HEK293T (cell line): Measurements from ENCODE around the gene PDE10A.

Experiments
- ARNT ChIP-seq: fragments of 450-650 bp; IDR thresholded peaks from 2 replicates; pipeline ENCODE4 v1.6.1; 2017; ENCODE audit warnings: mild to moderate bottlenecking
- BHLHE40 ChIP-seq: fragments of 450-650 bp; IDR thresholded peaks from 2 replicates; pipeline ENCODE4 v1.6.1; 2016; ENCODE audit warnings: mild to moderate bottlenecking, moderate library complexity, borderline replicate concordance
- CTBP1 ChIP-seq: fragments of 450-650 bp; IDR thresholded peaks from 2 replicates; pipeline ENCODE4 v1.6.1; 2016; ENCODE audit warnings: borderline replicate concordance
- FOXA1 ChIP-seq: fragments of 450-650 bp; IDR thresholded peaks from 2 replicates; pipeline ENCODE4 v1.6.1; 2016; ENCODE audit warnings: mild to moderate bottlenecking
- FOXK2 ChIP-seq: fragments of 450-650 bp; IDR thresholded peaks from 2 replicates; pipeline ENCODE4 v1.6.1; 2016; ENCODE audit warnings: mild to moderate bottlenecking
- FOXM1 ChIP-seq: fragments of 450-650 bp; IDR thresholded peaks from 2 replicates; pipeline ENCODE4 v1.6.1; 2017; ENCODE audit warnings: mild to moderate bottlenecking, borderline replicate concordance
- HDGF ChIP-seq: fragments of 450-650 bp; IDR thresholded peaks from 2 replicates; pipeline ENCODE4 v1.6.1; 2017; ENCODE audit warnings: antibody characterized with exemption, borderline replicate concordance
- L3MBTL2 ChIP-seq: fragments of 450-650 bp; conservative IDR thresholded peaks from 2 replicates; pipeline ENCODE4 v1.6.1; 2016; ENCODE audit warnings: mild to moderate bottlenecking
- NFRKB ChIP-seq: fragments of 450-650 bp; IDR thresholded peaks from 2 replicates; pipeline ENCODE4 v1.6.1; 2016; ENCODE audit warnings: mild to moderate bottlenecking, moderate library complexity
- SUZ12 ChIP-seq: fragments of 450-650 bp; IDR thresholded peaks from 2 replicates; pipeline ENCODE4 v1.6.1; 2016; ENCODE audit warnings: mild to moderate bottlenecking
- ZNF384 ChIP-seq: fragments of 450-650 bp; IDR thresholded peaks from 2 replicates; pipeline ENCODE4 v1.6.1; 2016
- TF ChIP-seq, protein P1 (sequence below): fragments of 450-650 bp; IDR thresholded peaks from 2 replicates; pipeline ENCODE4 v1.6.1; 2016

DNA sequence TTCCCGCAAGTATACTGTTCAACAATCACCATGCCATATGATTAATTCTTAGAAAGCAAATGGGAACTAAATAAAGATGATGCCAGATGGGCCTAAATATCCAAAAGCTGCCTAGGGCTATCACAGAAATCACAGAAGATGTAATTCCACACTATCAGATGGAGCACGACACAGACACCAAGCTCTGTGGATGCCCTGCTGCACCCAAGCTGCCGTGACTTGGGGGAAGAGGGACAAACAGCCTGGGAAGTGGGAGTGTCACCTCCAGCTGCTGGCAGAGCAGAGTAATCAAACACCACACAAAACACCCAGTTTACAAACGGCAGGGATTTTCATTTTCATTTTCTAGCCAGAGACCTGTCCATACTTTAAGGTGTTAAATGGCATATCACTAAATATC is 35.7 kb downstream of the PDE10A start:
- TF ChIP-seq, protein P1, sequence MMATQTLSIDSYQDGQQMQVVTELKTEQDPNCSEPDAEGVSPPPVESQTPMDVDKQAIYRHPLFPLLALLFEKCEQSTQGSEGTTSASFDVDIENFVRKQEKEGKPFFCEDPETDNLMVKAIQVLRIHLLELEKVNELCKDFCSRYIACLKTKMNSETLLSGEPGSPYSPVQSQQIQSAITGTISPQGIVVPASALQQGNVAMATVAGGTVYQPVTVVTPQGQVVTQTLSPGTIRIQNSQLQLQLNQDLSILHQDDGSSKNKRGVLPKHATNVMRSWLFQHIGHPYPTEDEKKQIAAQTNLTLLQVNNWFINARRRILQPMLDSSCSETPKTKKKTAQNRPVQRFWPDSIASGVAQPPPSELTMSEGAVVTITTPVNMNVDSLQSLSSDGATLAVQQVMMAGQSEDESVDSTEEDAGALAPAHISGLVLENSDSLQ, result no peak
- TF ChIP-seq FOXM1 (no peak), CTBP1 (no peak), HDGF (no peak), L3MBTL2 (no peak), BHLHE40 (no peak), ARNT (no peak), FOXA1 (no peak), SUZ12 (no peak), ZNF384 (no peak), FOXK2 (no peak), NFRKB (no peak)
